HCT116 (cell line): ENCODE data around the gene PRDM8. TPM values are rescaled to one million over a fixed set of nuclear protein-coding genes. Genes with fewer than 3 reads are reported as not detected.

Source experiments
- ATAC-seq: fragments of 200-7000 bp; cut with Tn5 transposase; 2 replicates; pipeline ENCODE4 v1.9.1; 2020; ENCODE audit warnings: mild to moderate bottlenecking, moderate library complexity
- BruUV-seq: library from RNA; stranded (reverse); fragments of 400-500 nt; replicated peaks from 2 replicates; lab custom pipeline; 2021; lab: Mats Ljungman, UMichigan
- CTCF ChIA-PET: fragments of 300-600 bp; sonication (Branson Sonifier 250); formaldehyde crosslinking; loops from one replicate; lab custom pipeline; 2021; ENCODE audit warnings: antibody characterized with exemption; lab: Charles Lee
- POLR2A ChIA-PET: fragments of 300-600, 350-600 bp; sonication (Branson Sonifier 250); formaldehyde crosslinking; loops from one replicate; lab custom pipeline; 2021; ENCODE audit warnings: antibody characterized with exemption; lab: Charles Lee
- RAD21 ChIA-PET, 2 experiments: fragments of 300-600 bp; sonication (Branson Sonifier 250); formaldehyde crosslinking; loops; one replicate each; lab custom pipeline; 2023; ENCODE audit warnings: low total read pairs in 2 of 2; ENCODE audit not compliant: uncharacterized antibody in 2 of 2, unreplicated experiment in 2 of 2, low non-redundant PET in 1 of 2; lab: Charles Lee
- DNase-seq: peaks from one replicate; pipeline ENCODE4 v3.0.0-alpha.2; 2010; ENCODE audit warnings: low read depth, low spot score
- H2AFZ ChIP-seq: fragments of 200-600 bp; shearing (Covaris generic), sonication (generic); 2 replicates; pipeline ENCODE4 v1.6.1; 2017; ENCODE audit warnings: low read depth, mixed run types, mixed read lengths, antibody characterized with exemption, low read length; ENCODE audit not compliant: poor library complexity, severe bottlenecking
- H3K27ac ChIP-seq: 2 replicates; pipeline ENCODE4 v1.5.1; 2012; ENCODE audit warnings: low read depth, low read length
- H3K27me3 ChIP-seq: fragments of 200-600 bp; sonication (generic); 2 replicates; pipeline ENCODE4 v1.6.1; 2016; ENCODE audit warnings: mixed run types, low read length, mixed read lengths; ENCODE audit not compliant: insufficient read depth
- H3K36me3 ChIP-seq, 2 experiments: fragments of 200-500 bp in 1 of 2; fragments of 200-600 bp in 1 of 2; sonication (Bioruptor generic) in 1 of 2; sonication (generic) in 1 of 2; 2 replicates each; pipeline versions ENCODE4 v1.5.1 to v1.6.1; 2014 to 2016; ENCODE audit warnings: low read length in 2 of 2, inconsistent platforms in 1 of 2, mixed read lengths in 1 of 2, mixed run types in 1 of 2; ENCODE audit not compliant: insufficient read depth in 2 of 2, control insufficient read depth in 1 of 2
- H3K4me1 ChIP-seq, 2 experiments: fragments of 200-600 bp in 1 of 2; sonication (generic) in 1 of 2; 2 replicates each; pipeline versions ENCODE4 v1.5.1 to v1.6.1; 2012 to 2017; ENCODE audit warnings: low read length in 2 of 2, inconsistent platforms in 1 of 2, mild to moderate bottlenecking in 1 of 2, mixed read lengths in 1 of 2, mixed run types in 1 of 2, moderate library complexity in 1 of 2; ENCODE audit not compliant: insufficient read depth in 2 of 2, control insufficient read depth in 1 of 2
- H3K4me2 ChIP-seq: fragments of 200-600 bp; sonication (generic); 2 replicates; pipeline ENCODE4 v1.6.1; 2017; ENCODE audit warnings: mixed run types, low read length, mixed read lengths
- H3K4me3 ChIP-seq, 2 experiments: fragments of 200-600 bp in 1 of 2; sonication (generic) in 1 of 2; replicated peaks in 1 of 2; 2 replicates each; pipeline ENCODE4 v1.5.1; 2011 to 2016; ENCODE audit warnings: low read length in 2 of 2, control low read depth in 1 of 2, low read depth in 1 of 2, mild to moderate bottlenecking in 1 of 2, mixed read lengths in 1 of 2, mixed run types in 1 of 2
- H3K79me2 ChIP-seq: fragments of 200-600 bp; sonication (generic); 2 replicates; pipeline ENCODE4 v1.6.1; 2017; ENCODE audit warnings: mild to moderate bottlenecking, mixed run types, low read length, moderate library complexity, mixed read lengths; ENCODE audit not compliant: insufficient read depth
- H3K9ac ChIP-seq: fragments of 200-600 bp; sonication (generic); 2 replicates; pipeline ENCODE4 v1.6.1; 2016; ENCODE audit warnings: low read length, mixed read lengths
- H3K9me2 ChIP-seq: fragments of 200-600 bp; sonication (generic), shearing (Covaris generic); 2 replicates; pipeline ENCODE4 v1.6.1; 2017; ENCODE audit warnings: mixed run types, mild to moderate bottlenecking, moderate library complexity; ENCODE audit not compliant: insufficient read depth
- H3K9me3 ChIP-seq, 2 experiments: fragments of 200-500 bp in 1 of 2; fragments of 200-600 bp in 1 of 2; sonication (Bioruptor generic) in 1 of 2; sonication (generic) in 1 of 2; 2 replicates each; pipeline ENCODE4 v1.6.1; 2014 to 2017; ENCODE audit warnings: low read length in 2 of 2, mixed read lengths in 2 of 2, inconsistent platforms in 1 of 2, low read depth in 1 of 2, mild to moderate bottlenecking in 1 of 2, mixed run types in 1 of 2, moderate library complexity in 1 of 2; ENCODE audit not compliant: control insufficient read depth in 1 of 2, insufficient read depth in 1 of 2
- H4K20me1 ChIP-seq: fragments of 200-600 bp; sonication (generic), shearing (Covaris generic); 2 replicates; pipeline ENCODE4 v1.6.1; 2017; ENCODE audit warnings: mixed run types, mild to moderate bottlenecking, moderate library complexity; ENCODE audit not compliant: insufficient read depth
- ATF3 ChIP-seq: IDR thresholded peaks from 2 replicates; pipeline ENCODE4 v1.6.1; 2012
- CEBPB ChIP-seq: IDR thresholded peaks from 2 replicates; pipeline ENCODE4 v1.6.1; 2012; ENCODE audit warnings: low read depth
- CTCF ChIP-seq, 3 experiments: fragments of 200-600 bp in 1 of 3; sonication (generic) in 1 of 3; IDR thresholded peaks in 2 of 3; conservative IDR thresholded peaks in 1 of 3; 2 replicates each; pipeline ENCODE4 v1.5.1; 2012 to 2017; ENCODE audit warnings: low read depth in 2 of 3, low read length in 2 of 3, antibody characterized with exemption in 1 of 3, borderline replicate concordance in 1 of 3, control low read depth in 1 of 3, mild to moderate bottlenecking in 1 of 3, mixed read lengths in 1 of 3, mixed run types in 1 of 3, moderate library complexity in 1 of 3; ENCODE audit not compliant: insufficient read depth in 1 of 3
- EGR1 ChIP-seq: IDR thresholded peaks from 2 replicates; pipeline ENCODE4 v1.6.1; 2012; ENCODE audit warnings: low read depth
- ELF1 ChIP-seq: IDR thresholded peaks from 2 replicates; pipeline ENCODE4 v1.6.1; 2012; ENCODE audit warnings: low read depth, borderline replicate concordance
- EZH2 ChIP-seq: fragments of 200-600 bp; sonication (generic); IDR thresholded peaks from 2 replicates; pipeline ENCODE4 v1.6.1; 2017; ENCODE audit warnings: antibody characterized with exemption, mixed run types
- EZH2phosphoT487 ChIP-seq: fragments of 200-600 bp; IDR thresholded peaks from 2 replicates; pipeline ENCODE4 v1.6.1; 2018; ENCODE audit warnings: antibody characterized with exemption, borderline replicate concordance
- FOSL1 ChIP-seq: IDR thresholded peaks from 2 replicates; pipeline ENCODE4 v1.6.1; 2012; ENCODE audit warnings: low read depth
- JUND ChIP-seq: IDR thresholded peaks from 2 replicates; pipeline ENCODE4 v1.6.1; 2012
- POLR2A ChIP-seq: IDR thresholded peaks from 2 replicates; pipeline ENCODE4 v1.7.0; 2011; ENCODE audit warnings: borderline replicate concordance; ENCODE audit not compliant: insufficient read depth, insufficient read length; ENCODE audit errors: extremely low read depth
- POLR2AphosphoS5 ChIP-seq: IDR thresholded peaks from 2 replicates; pipeline ENCODE4 v1.6.1; 2011; ENCODE audit warnings: mild to moderate bottlenecking, low read depth, low read length, moderate library complexity
- REST ChIP-seq: IDR thresholded peaks from 2 replicates; pipeline ENCODE4 v1.6.1; 2012; ENCODE audit warnings: low read depth
- SRF ChIP-seq: IDR thresholded peaks from 2 replicates; pipeline ENCODE4 v1.6.1; 2012; ENCODE audit warnings: low read depth
- TCF7L2 ChIP-seq: IDR thresholded peaks from 2 replicates; pipeline ENCODE4 v1.7.0; 2011; ENCODE audit warnings: borderline replicate concordance, inconsistent platforms; ENCODE audit not compliant: insufficient read depth, insufficient read length; ENCODE audit errors: extremely low read depth
- YY1 ChIP-seq: IDR thresholded peaks from 2 replicates; pipeline ENCODE4 v1.6.1; 2011; ENCODE audit warnings: low read length, low read depth, moderate library complexity, mild to moderate bottlenecking; ENCODE audit not compliant: insufficient replicate concordance; ENCODE audit errors: extremely low read depth
- ZBTB33 ChIP-seq: IDR thresholded peaks from 2 replicates; pipeline ENCODE4 v1.6.1; 2011; ENCODE audit warnings: mild to moderate bottlenecking, low read length, moderate library complexity; ENCODE audit not compliant: insufficient replicate concordance; ENCODE audit errors: extremely low read depth
- ZFX ChIP-seq: fragments of 450-650 bp; IDR thresholded peaks from 2 replicates; pipeline ENCODE4 v1.6.1; 2017
- ZNF274 ChIP-seq: fragments of 200-500 bp; sonication (Bioruptor generic); IDR thresholded peaks from 2 replicates; pipeline ENCODE4 v1.6.1; 2014; ENCODE audit warnings: mild to moderate bottlenecking, low read depth, low read length, inconsistent platforms
- intact Hi-C: fragments of 100-400 bp; cut with micrococcal nuclease; formaldehyde crosslinking; loops from 2 replicates; pipeline ENCODE4 v1.10.0; 2022
- total RNA-seq: library from RNA; stranded (reverse); gene quantifications from one replicate; pipeline ENCODE4 v1.2.1, GENCODE V29; 2021; ENCODE audit not compliant: unreplicated experiment

Gene PRDM8
- total RNA-seq, 1 experiment from 2014 or later = 1.4 TPM

DNA sequence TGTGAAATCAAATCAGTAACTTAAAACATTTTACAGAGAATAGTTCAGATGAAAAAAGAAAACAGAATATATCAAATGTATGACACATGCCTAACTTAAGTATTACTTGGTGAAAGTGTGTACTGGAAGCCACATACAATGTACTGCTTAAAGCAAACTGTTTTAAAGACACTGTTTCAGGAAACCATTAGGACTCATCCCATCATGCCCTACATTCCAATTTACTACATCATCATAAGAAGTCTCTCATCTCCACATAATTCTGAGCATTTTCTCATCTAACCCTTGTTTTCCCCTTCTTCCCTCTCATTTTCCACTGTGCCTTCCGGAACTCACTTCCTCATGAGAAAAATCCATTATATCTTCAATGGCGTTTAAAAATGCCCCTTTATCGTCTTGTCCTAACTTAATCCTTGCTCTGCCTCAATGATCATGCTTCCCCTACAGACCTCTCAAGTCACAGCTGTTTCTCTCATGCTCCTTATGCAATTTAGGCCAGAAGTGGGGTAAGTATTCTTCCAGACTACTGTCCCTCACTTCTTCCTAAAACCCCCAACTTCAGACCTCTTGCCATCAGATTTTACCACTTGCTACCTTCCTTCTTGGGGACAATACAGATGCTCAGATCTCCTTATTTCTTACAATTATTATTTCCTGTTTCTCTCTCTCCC lies 42.3 kb downstream of the PRDM8 start:
- CTCF ChIA-PET = no interaction called here
- no peak overlapping the region for H3K4me3 ChIP-seq
- TF ChIP-seq YY1 = no peak
- no peak for TF ChIP-seq FOSL1
- no peak for TF ChIP-seq CTCF (IDR thresholded peaks at IDR 0.05 in 2 of 3, conservative IDR thresholded peaks at IDR 0.05 in 1 of 3; ENCODE audit: borderline replicate concordance in 1 of 3, insufficient read depth in 1 of 3, low read depth in 2 of 3, low read length in 2 of 3)
- no peak for TF ChIP-seq ZFX
- TF ChIP-seq JUND = no peak
- no peak for TF ChIP-seq ATF3
- no peak for TF ChIP-seq SRF
- no peak for TF ChIP-seq ZNF274
- no peak for TF ChIP-seq ELF1
- no peak for TF ChIP-seq ZBTB33
- no peak for TF ChIP-seq EGR1
- TF ChIP-seq POLR2A = no peak
- TF ChIP-seq REST = no peak
- no peak for TF ChIP-seq CEBPB
- TF ChIP-seq EZH2phosphoT487 = no peak
- no peak for TF ChIP-seq POLR2AphosphoS5
- no peak for TF ChIP-seq TCF7L2
- no peak for TF ChIP-seq EZH2
- TF ChIP-seq, all 23 proteins: peak for 0
- RAD21 ChIA-PET = no interaction called here
- no peak overlapping the region for H3K4me2 ChIP-seq
- H3K79me2 ChIP-seq = no peaks in the 10 kb centered on the region
- H3K9me2 ChIP-seq = no peaks in the 10 kb centered on the region
- H3K9me3 ChIP-seq = no peaks in the 10 kb centered on the region
- DNase-seq = no peak
- H2AFZ ChIP-seq = no peak overlapping the region
- no peaks in the 10 kb centered on the region for H4K20me1 ChIP-seq
- H3K27me3 ChIP-seq = peaks cover 69% of the 10 kb centered on the region
- no peaks in the 10 kb centered on the region for H3K36me3 ChIP-seq
- H3K9ac ChIP-seq = no peak overlapping the region
- POLR2A ChIA-PET = no interaction called here
- no TSS peak for BruUV-seq
- ATAC-seq = no peak
- no peak overlapping the region for H3K27ac ChIP-seq
- H3K4me1 ChIP-seq = no peaks in the 10 kb centered on the region
- intact Hi-C loops = no loop called here
